Caco-2 (cell line): ENCODE results near the gene POLRMT. TPM values are rescaled to one million over a fixed set of nuclear protein-coding genes. Genes with fewer than 3 reads are reported as not detected.

Experiments used
- BruUV-seq: library from RNA; stranded (reverse); fragments of 400-500 nt; replicated peaks from 2 replicates; lab custom pipeline; 2021; lab: Mats Ljungman, UMichigan
- CTCF ChIA-PET: fragments of 300-600 bp; sonication (Branson Sonifier 250); formaldehyde crosslinking; loops from one replicate; lab custom pipeline; 2022; ENCODE audit warnings: antibody characterized with exemption; lab: Charles Lee
- POLR2A ChIA-PET: fragments of 300-600 bp; sonication (Branson Sonifier 250); formaldehyde crosslinking; loops from one replicate; lab custom pipeline; 2022; ENCODE audit warnings: antibody characterized with exemption; lab: Charles Lee
- DNase-seq, 2 experiments: peaks; one replicate each; pipeline versions ENCODE4 v3.0.0 to v3.0.0-alpha.2; 2020 to 2022
- H3K27me3 ChIP-seq: replicated peaks from 2 replicates; pipeline ENCODE4 v1.6.0; 2011; ENCODE audit warnings: low read length; ENCODE audit not compliant: control insufficient read depth, insufficient read depth
- H3K36me3 ChIP-seq: 2 replicates; pipeline ENCODE4 v1.5.1; 2011; ENCODE audit warnings: low read length; ENCODE audit not compliant: control insufficient read depth, insufficient read depth
- H3K4me1 ChIP-seq: fragments of 250-450 bp; sonication (Bioruptor Pico); 2 replicates; pipeline ENCODE4 v1.5.1; 2020; ENCODE audit warnings: mild to moderate bottlenecking
- H3K4me3 ChIP-seq: 2 replicates; pipeline ENCODE4 v1.5.1; 2011; ENCODE audit warnings: low read depth, mild to moderate bottlenecking, control low read depth, low read length
- H3K9me3 ChIP-seq: fragments of 250-450 bp; sonication (Bioruptor Pico); 2 replicates; pipeline ENCODE4 v1.5.1; 2020; ENCODE audit warnings: mild to moderate bottlenecking, moderate library complexity
- H3K27ac Mint-ChIP-seq: one replicate; pipeline ENCODE4 v1.8.0; 2022; ENCODE audit warnings: mixed read lengths; ENCODE audit not compliant: unreplicated experiment
- H3K27me3 Mint-ChIP-seq: one replicate; pipeline ENCODE4 v1.8.0; 2022; ENCODE audit warnings: mixed read lengths; ENCODE audit not compliant: insufficient read depth, unreplicated experiment
- H3K36me3 Mint-ChIP-seq: one replicate; pipeline ENCODE4 v1.8.0; 2022; ENCODE audit warnings: mild to moderate bottlenecking, mixed read lengths; ENCODE audit not compliant: insufficient read depth, unreplicated experiment
- H3K4me1 Mint-ChIP-seq: one replicate; pipeline ENCODE4 v1.8.0; 2022; ENCODE audit warnings: low read depth, mixed read lengths; ENCODE audit not compliant: unreplicated experiment
- H3K4me3 Mint-ChIP-seq: one replicate; pipeline ENCODE4 v1.8.0; 2022; ENCODE audit warnings: mild to moderate bottlenecking, moderate library complexity, mixed read lengths; ENCODE audit not compliant: unreplicated experiment
- H3K9me3 Mint-ChIP-seq: one replicate; pipeline ENCODE4 v1.8.0; 2022; ENCODE audit warnings: mixed read lengths; ENCODE audit not compliant: unreplicated experiment
- CTCF ChIP-seq, 2 experiments: fragments of 200-600 bp in 1 of 2; IDR thresholded peaks; 1 replicate in 1 of 2; 2 replicates in 1 of 2; pipeline versions ENCODE4 v1.5.1 to v1.8.0; 2011 to 2022; ENCODE audit warnings: antibody characterized with exemption in 1 of 2, control low read depth in 1 of 2, inconsistent platforms in 1 of 2, low read depth in 1 of 2, low read length in 1 of 2, mild to moderate bottlenecking in 1 of 2, moderate library complexity in 1 of 2; ENCODE audit not compliant: insufficient read depth in 1 of 2, severe bottlenecking in 1 of 2, unreplicated experiment in 1 of 2
- intact Hi-C: fragments of 100-400 bp; cut with micrococcal nuclease; formaldehyde crosslinking; loops from one replicate; pipeline ENCODE4 v1.10.0; 2022; ENCODE audit not compliant: unreplicated experiment
- total RNA-seq: library from RNA; stranded (reverse); gene quantifications from 2 replicates; pipeline ENCODE4 v1.2.3, GENCODE V29; 2022

POLRMT gene
- total RNA-seq, 1 experiment from 2014 or later, result 95.8 TPM

- POLR2A ChIA-PET, result no interaction called here
- TF ChIP-seq CTCF (IDR thresholded peaks at IDR 0.05; ENCODE audit: insufficient read depth in 1 of 2, low read depth in 1 of 2, low read length in 1 of 2, severe bottlenecking in 1 of 2, unreplicated experiment in 1 of 2), result no peak
- CTCF ChIA-PET, result interaction anchor here (0.5 kb wide), 1 partner anchor 21 kb away, joined by 9 read pairs; no protein-coding TSS in a partner anchor
- H3K27me3 ChIP-seq, result 0 out of 2 replicates have a peak, but pooled peaks cover 2% of the 10 kb centered on the region
- BruUV-seq, result no TSS peak
- Mint-ChIP-seq H3K4me3 (no peak overlapping the region), H3K27ac (no peak overlapping the region), H3K4me1 (no peaks in the 10 kb centered on the region), H3K9me3 (no peaks in the 10 kb centered on the region), H3K27me3 (peaks cover 7% of the 10 kb centered on the region), H3K36me3 (peaks cover 6% of the 10 kb centered on the region)
- no peak for DNase-seq
- H3K9me3 ChIP-seq, result no peaks in the 10 kb centered on the region
- intact Hi-C loops, result no loop called here
- H3K4me3 ChIP-seq, result no peak overlapping the region
- H3K4me1 ChIP-seq, result peaks cover 8% of the 10 kb centered on the region; the same call in 1 of the 2 replicates
- H3K36me3 ChIP-seq, result no peaks in the 10 kb centered on the region
Observed at GRCh38 chr19:595326-596262, 37.7 kb downstream of the POLRMT start.

GRCh38 chr19:594265-594870 lies 39.0 kb downstream of the POLRMT start:
- intact Hi-C loops, result no loop called here
- Mint-ChIP-seq H3K4me1 (no peaks in the 10 kb centered on the region), H3K27me3 (peaks cover 7% of the 10 kb centered on the region), H3K27ac (no peak overlapping the region), H3K36me3 (peaks cover 6% of the 10 kb centered on the region), H3K4me3 (no peak overlapping the region), H3K9me3 (no peaks in the 10 kb centered on the region)
- H3K4me1 ChIP-seq, result peaks cover 12% of the 10 kb centered on the region
- H3K27me3 ChIP-seq, result 0 out of 2 replicates have a peak, but pooled peaks cover 2% of the 10 kb centered on the region
- CTCF ChIA-PET, result no interaction called here
- TF ChIP-seq CTCF (IDR thresholded peaks at IDR 0.05; ENCODE audit: insufficient read depth in 1 of 2, low read depth in 1 of 2, low read length in 1 of 2, severe bottlenecking in 1 of 2, unreplicated experiment in 1 of 2), result no peak
- no peaks in the 10 kb centered on the region for H3K9me3 ChIP-seq
- POLR2A ChIA-PET, result no interaction called here
- BruUV-seq, result no TSS peak
- H3K4me3 ChIP-seq, result no peak overlapping the region
- no peak for DNase-seq
- H3K36me3 ChIP-seq, result no peaks in the 10 kb centered on the region

- no peaks in the 10 kb centered on the region for H3K9me3 Mint-ChIP-seq
- Histone ChIP-seq H3K36me3 (no peaks in the 10 kb centered on the region), H3K27me3 (0 out of 2 replicates have a peak, but pooled peaks cover 2% of the 10 kb centered on the region), H3K4me3 (no peak overlapping the region), H3K9me3 (no peaks in the 10 kb centered on the region), H3K4me1 (peaks cover 19% of the 10 kb centered on the region)
- POLR2A ChIA-PET, result no interaction called here
- intact Hi-C loops, result no loop called here
- H3K4me3 Mint-ChIP-seq, result no peak overlapping the region
- H3K4me1 Mint-ChIP-seq, result no peaks in the 10 kb centered on the region
- CTCF ChIA-PET, result no interaction called here
- no peak for TF ChIP-seq CTCF (IDR thresholded peaks at IDR 0.05; ENCODE audit: insufficient read depth in 1 of 2, low read depth in 1 of 2, low read length in 1 of 2, severe bottlenecking in 1 of 2, unreplicated experiment in 1 of 2)
- peaks cover 7% of the 10 kb centered on the region for H3K27me3 Mint-ChIP-seq
- DNase-seq, result no peak
- H3K27ac Mint-ChIP-seq, result no peak overlapping the region
- BruUV-seq, result no TSS peak
- peaks cover 6% of the 10 kb centered on the region for H3K36me3 Mint-ChIP-seq
Observed at GRCh38 chr19:593505-593904, 39.8 kb downstream of the POLRMT start.
